ENCODE measurements around the gene WNT11.

- TF ChIP-seq SNAI2 (CRISPR knock-in tag; IDR thresholded peaks at IDR 0.05) (no peak), ARNTL (CRISPR knock-in tag; IDR thresholded peaks at IDR 0.05; ENCODE audit: borderline replicate concordance, low read depth) (no peak), ZFP3 (CRISPR knock-in tag; IDR thresholded peaks at IDR 0.05) (no peak)
These were observed 30.0 kb upstream of the WNT11 start for GRCh38 chr11:76236092-76236999.

Data from SK-N-SH treated with all-trans-retinoic acid at 6 μM for 48 hours (cell line).